ENCODE measurements around the gene NRCAM. TPM values are rescaled to one million over a fixed set of nuclear protein-coding genes. Genes with fewer than 3 reads are reported as not detected.

Gene NRCAM
- total RNA-seq, 2 donors from 2014 or later = 17.9 to 28.2 TPM

DNA sequence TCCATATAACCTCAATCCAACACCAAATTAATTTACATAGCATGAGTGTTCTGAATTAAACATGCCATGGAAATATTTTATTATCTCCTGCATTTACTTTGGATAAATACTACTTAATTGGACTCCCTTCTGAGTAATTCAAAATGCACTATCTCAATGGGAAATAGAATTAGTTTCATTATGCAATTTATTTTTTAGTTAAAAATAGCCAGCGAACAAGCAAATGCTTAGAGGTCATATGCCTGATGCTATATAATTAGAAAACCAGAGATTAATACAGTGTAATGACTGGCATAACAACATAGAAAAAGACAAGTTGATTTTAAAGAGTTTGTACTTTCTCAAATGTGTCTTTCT lies 165.1 kb downstream of the NRCAM start:
- Histone ChIP-seq H3K9ac (ENCODE audit: extremely low read depth, low read length, poor library complexity, severe bottlenecking) (no peak overlapping the region), H3K27me3 (ENCODE audit: control insufficient read depth, insufficient read depth, low read length, poor library complexity, severe bottlenecking) (no peaks in the 10 kb centered on the region), H3K9me3 (ENCODE audit: control insufficient read depth, low read length) (no peaks in the 10 kb centered on the region), H3K4me1 (ENCODE audit: control insufficient read depth, insufficient read depth, low read length) (no peaks in the 10 kb centered on the region), H3K36me3 (ENCODE audit: control insufficient read depth, insufficient read depth, low read length) (no peaks in the 10 kb centered on the region), H3K4me3 (ENCODE audit: low read length) (no peak overlapping the region), H3K27ac (ENCODE audit: low read depth, low read length) (no peak overlapping the region)
- Mint-ChIP-seq H3K9me3 (peaks cover 2% of the 10 kb centered on the region), H3K4me1 (peaks cover 10% of the 10 kb centered on the region), H3K27me3 (ENCODE audit: insufficient read depth) (peaks cover 2% of the 10 kb centered on the region), H3K27ac (no peak overlapping the region), H3K4me3 (no peak overlapping the region), H3K36me3 (ENCODE audit: low read depth) (no peaks in the 10 kb centered on the region)
- 100% methylated on average over 1 of the region's 1 CpG; no CpG with 5 or more reads in 1 of the 2 experiments for WGBS, 2 experiments (ENCODE audit: insufficient coverage in 1 of 2, insufficient read length in 1 of 2)
- TF ChIP-seq, protein P1, sequence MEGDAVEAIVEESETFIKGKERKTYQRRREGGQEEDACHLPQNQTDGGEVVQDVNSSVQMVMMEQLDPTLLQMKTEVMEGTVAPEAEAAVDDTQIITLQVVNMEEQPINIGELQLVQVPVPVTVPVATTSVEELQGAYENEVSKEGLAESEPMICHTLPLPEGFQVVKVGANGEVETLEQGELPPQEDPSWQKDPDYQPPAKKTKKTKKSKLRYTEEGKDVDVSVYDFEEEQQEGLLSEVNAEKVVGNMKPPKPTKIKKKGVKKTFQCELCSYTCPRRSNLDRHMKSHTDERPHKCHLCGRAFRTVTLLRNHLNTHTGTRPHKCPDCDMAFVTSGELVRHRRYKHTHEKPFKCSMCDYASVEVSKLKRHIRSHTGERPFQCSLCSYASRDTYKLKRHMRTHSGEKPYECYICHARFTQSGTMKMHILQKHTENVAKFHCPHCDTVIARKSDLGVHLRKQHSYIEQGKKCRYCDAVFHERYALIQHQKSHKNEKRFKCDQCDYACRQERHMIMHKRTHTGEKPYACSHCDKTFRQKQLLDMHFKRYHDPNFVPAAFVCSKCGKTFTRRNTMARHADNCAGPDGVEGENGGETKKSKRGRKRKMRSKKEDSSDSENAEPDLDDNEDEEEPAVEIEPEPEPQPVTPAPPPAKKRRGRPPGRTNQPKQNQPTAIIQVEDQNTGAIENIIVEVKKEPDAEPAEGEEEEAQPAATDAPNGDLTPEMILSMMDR (conservative IDR thresholded peaks at IDR 0.05) = no peak
- DNase-seq = no peak

DNA sequence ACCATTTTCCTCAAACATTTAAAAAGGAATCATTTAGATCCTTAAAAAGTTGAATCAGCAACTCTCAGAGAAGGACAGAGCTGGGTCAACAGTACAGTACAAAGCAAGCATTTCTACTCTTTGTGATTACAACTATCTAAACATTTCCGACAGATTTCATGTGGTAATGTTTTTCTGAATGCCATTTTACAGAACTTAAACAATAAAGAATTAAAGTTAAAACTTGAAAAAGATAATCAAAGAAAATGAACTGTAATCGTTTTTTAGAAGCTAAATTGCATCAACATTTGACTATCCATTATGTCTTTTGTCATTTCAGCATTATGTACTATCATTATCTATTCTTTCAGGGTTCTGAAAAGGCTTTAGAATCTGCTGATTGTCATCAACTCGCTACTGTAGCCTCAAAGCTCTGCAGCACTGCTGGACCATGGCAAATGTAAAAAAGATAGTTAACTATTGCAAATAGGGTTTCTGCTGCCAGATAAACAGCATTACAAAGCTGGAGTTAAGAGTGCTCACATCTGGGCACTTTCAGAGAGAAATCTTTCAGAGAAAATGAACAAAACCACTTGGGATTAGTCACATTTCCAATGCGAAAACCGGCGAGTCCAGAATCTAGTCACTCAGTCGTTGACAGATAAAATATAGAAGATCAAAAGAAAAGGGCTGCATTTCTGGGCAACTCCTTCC lies 165.6 kb downstream of the NRCAM start:
- H3K9me3 ChIP-seq (ENCODE audit: control insufficient read depth, low read length) = no peaks in the 10 kb centered on the region
- H3K4me1 ChIP-seq (ENCODE audit: control insufficient read depth, insufficient read depth, low read length) = no peaks in the 10 kb centered on the region
- Mint-ChIP-seq H3K4me1 (peaks cover 12% of the 10 kb centered on the region), H3K27me3 (ENCODE audit: insufficient read depth) (peaks cover 2% of the 10 kb centered on the region), H3K9me3 (peaks cover 2% of the 10 kb centered on the region), H3K4me3 (no peak overlapping the region), H3K27ac (no peak overlapping the region), H3K36me3 (ENCODE audit: low read depth) (no peaks in the 10 kb centered on the region)
- no peak for DNase-seq
- no peak overlapping the region for H3K4me3 ChIP-seq (ENCODE audit: low read length)
- H3K36me3 ChIP-seq (ENCODE audit: control insufficient read depth, insufficient read depth, low read length) = no peaks in the 10 kb centered on the region
- TF ChIP-seq, protein P1 (conservative IDR thresholded peaks at IDR 0.05) = no peak
- H3K27ac ChIP-seq (ENCODE audit: low read depth, low read length) = no peak overlapping the region
- 69 to 77% methylated on average over 6 to 7 of the region's 7 CpGs for WGBS, 2 experiments (ENCODE audit: insufficient coverage in 1 of 2, insufficient read length in 1 of 2)
- no peaks in the 10 kb centered on the region for H3K27me3 ChIP-seq (ENCODE audit: control insufficient read depth, insufficient read depth, low read length, poor library complexity, severe bottlenecking)
- no peak overlapping the region for H3K9ac ChIP-seq (ENCODE audit: extremely low read depth, low read length, poor library complexity, severe bottlenecking)

- no peak for DNase-seq
- no peaks in the 10 kb centered on the region for H3K27me3 Mint-ChIP-seq (ENCODE audit: insufficient read depth)
- H3K9me3 Mint-ChIP-seq = peaks cover 2% of the 10 kb centered on the region
- no peak overlapping the region for H3K4me3 Mint-ChIP-seq
- no peaks in the 10 kb centered on the region for H3K27me3 ChIP-seq (ENCODE audit: control insufficient read depth, insufficient read depth, low read length, poor library complexity, severe bottlenecking)
- no peak overlapping the region for H3K27ac Mint-ChIP-seq
- peaks cover 16% of the 10 kb centered on the region for H3K4me1 Mint-ChIP-seq
- no peak overlapping the region for H3K27ac ChIP-seq (ENCODE audit: low read depth, low read length)
- H3K9ac ChIP-seq (ENCODE audit: extremely low read depth, low read length, poor library complexity, severe bottlenecking) = no peak overlapping the region
- H3K9me3 ChIP-seq (ENCODE audit: control insufficient read depth, low read length) = no peaks in the 10 kb centered on the region
- H3K4me3 ChIP-seq (ENCODE audit: low read length) = no peak overlapping the region
- no peaks in the 10 kb centered on the region for H3K36me3 Mint-ChIP-seq (ENCODE audit: low read depth)
- H3K36me3 ChIP-seq (ENCODE audit: control insufficient read depth, insufficient read depth, low read length) = no peaks in the 10 kb centered on the region
- WGBS, 2 experiments (ENCODE audit: insufficient coverage in 1 of 2, insufficient read length in 1 of 2) = 100% methylated on average over 1 of the region's 1 CpG
- TF ChIP-seq, protein P1 (conservative IDR thresholded peaks at IDR 0.05) = no peak
- no peaks in the 10 kb centered on the region for H3K4me1 ChIP-seq (ENCODE audit: control insufficient read depth, insufficient read depth, low read length)
Measured at GRCh38 chr7:108289852-108290251, 166.4 kb downstream of the NRCAM start.
